WTC11 (cell line): ENCODE data around the gene POLR2E.

Source experiments
- CREM ChIP-seq: sonication (generic); formaldehyde crosslinking; IDR thresholded peaks from 2 replicates; pipeline ENCODE4 v1.8.1; 2022; ENCODE audit warnings: mild to moderate bottlenecking, missing genetic modification reagents, moderate library complexity
- IRF2 ChIP-seq: sonication (generic); formaldehyde crosslinking; IDR thresholded peaks from 2 replicates; pipeline ENCODE4 v1.8.0; 2022; ENCODE audit warnings: low read depth, missing genetic modification reagents, borderline replicate concordance
- TCF7 ChIP-seq: sonication (generic); formaldehyde crosslinking; IDR thresholded peaks from 2 replicates; pipeline ENCODE4 v1.8.0; 2022; ENCODE audit warnings: mild to moderate bottlenecking, low read depth, missing genetic modification reagents, moderate library complexity
- TP53 ChIP-seq: sonication (generic); formaldehyde crosslinking; IDR thresholded peaks from 2 replicates; pipeline ENCODE4 v1.8.1; 2023; ENCODE audit warnings: mild to moderate bottlenecking, missing genetic modification reagents
- TF ChIP-seq, protein P1 (sequence below): fragments of 200-600 bp; IDR thresholded peaks from 2 replicates; pipeline ENCODE4 v1.8.0; 2022; ENCODE audit warnings: antibody characterized with exemption
- TF ChIP-seq, protein P2 (sequence below): sonication (generic); formaldehyde crosslinking; IDR thresholded peaks from 2 replicates; pipeline ENCODE4 v1.8.1; 2023; ENCODE audit warnings: mild to moderate bottlenecking, missing genetic modification reagents, moderate library complexity
- TF ChIP-seq, protein P3 (sequence below): sonication (generic); formaldehyde crosslinking; IDR thresholded peaks from 2 replicates; pipeline ENCODE4 v1.8.1; 2023; ENCODE audit warnings: mild to moderate bottlenecking, missing genetic modification reagents, moderate library complexity

DNA sequence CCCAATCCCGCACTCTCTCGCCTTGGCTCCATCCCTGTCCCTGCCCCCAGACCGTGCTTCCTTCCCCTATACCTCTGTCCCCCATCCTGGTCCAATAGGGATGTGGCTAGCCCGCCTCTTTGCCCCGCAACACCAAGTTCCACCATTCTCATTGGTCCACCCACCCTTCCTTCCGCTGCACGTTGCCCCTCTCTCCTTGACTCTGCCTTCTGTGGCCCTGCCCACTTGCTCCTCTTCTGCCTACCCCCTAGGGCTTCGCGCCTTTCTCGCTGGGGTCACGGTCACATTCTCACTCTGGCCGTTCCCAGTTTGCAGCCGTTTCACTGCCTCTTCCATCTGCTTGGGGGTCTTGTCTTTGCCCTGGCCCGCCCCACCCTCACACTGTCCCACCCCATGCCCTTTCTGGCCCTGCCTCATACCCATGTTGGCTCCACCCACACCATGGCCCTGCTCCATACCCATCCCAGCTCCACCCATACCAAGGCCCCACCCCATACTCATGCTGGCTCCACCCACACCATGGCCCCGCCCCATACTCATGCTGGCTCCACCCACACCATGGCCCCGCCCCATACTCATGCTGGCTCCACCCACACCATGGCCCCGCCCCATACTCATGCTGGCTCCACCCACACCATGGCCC, 32.7 kb downstream of the POLR2E start:
- TF ChIP-seq, protein P1, sequence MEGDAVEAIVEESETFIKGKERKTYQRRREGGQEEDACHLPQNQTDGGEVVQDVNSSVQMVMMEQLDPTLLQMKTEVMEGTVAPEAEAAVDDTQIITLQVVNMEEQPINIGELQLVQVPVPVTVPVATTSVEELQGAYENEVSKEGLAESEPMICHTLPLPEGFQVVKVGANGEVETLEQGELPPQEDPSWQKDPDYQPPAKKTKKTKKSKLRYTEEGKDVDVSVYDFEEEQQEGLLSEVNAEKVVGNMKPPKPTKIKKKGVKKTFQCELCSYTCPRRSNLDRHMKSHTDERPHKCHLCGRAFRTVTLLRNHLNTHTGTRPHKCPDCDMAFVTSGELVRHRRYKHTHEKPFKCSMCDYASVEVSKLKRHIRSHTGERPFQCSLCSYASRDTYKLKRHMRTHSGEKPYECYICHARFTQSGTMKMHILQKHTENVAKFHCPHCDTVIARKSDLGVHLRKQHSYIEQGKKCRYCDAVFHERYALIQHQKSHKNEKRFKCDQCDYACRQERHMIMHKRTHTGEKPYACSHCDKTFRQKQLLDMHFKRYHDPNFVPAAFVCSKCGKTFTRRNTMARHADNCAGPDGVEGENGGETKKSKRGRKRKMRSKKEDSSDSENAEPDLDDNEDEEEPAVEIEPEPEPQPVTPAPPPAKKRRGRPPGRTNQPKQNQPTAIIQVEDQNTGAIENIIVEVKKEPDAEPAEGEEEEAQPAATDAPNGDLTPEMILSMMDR, result no peak
- TF ChIP-seq, protein P2, sequence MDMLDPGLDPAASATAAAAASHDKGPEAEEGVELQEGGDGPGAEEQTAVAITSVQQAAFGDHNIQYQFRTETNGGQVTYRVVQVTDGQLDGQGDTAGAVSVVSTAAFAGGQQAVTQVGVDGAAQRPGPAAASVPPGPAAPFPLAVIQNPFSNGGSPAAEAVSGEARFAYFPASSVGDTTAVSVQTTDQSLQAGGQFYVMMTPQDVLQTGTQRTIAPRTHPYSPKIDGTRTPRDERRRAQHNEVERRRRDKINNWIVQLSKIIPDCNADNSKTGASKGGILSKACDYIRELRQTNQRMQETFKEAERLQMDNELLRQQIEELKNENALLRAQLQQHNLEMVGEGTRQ (CRISPR knock-in tag), result no peak
- TF ChIP-seq TCF7 (CRISPR knock-in tag) (no peak), IRF2 (no peak), CREM (CRISPR knock-in tag) (no peak), TP53 (CRISPR knock-in tag) (no peak)
- TF ChIP-seq, protein P3, sequence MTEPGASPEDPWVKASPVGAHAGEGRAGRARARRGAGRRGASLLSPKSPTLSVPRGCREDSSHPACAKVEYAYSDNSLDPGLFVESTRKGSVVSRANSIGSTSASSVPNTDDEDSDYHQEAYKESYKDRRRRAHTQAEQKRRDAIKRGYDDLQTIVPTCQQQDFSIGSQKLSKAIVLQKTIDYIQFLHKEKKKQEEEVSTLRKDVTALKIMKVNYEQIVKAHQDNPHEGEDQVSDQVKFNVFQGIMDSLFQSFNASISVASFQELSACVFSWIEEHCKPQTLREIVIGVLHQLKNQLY, result no peak
